Stimulated activated CD4-positive, alpha-beta T cell treated with anti-CD3 and anti-CD28 coated beads, TNF-alpha, amount 100 ng/mL, for 48 hours (primary cell): ENCODE data around the gene FTSJ1.

Experiments
- DNase-seq, 3 donors: peaks; one replicate each; pipeline ENCODE4 v3.0.0-alpha.2; 2020; ENCODE audit warnings: low read depth in 3 of 3

FTSJ1 gene

DNA sequence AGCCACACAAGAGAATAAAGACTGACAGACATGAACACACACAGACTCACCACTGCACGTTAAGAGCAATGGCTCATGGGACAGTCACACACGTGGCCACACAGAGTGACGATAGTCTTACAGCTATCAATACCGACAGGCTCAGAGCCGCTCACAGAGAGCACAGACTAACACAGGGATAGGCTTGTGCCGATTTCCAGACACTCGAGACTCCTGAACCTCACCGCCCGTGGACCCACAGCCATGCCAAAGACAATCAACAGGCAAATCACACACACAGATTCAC, 5.2 kb upstream of the FTSJ1 start:
- DNase-seq, result no peak

DNA sequence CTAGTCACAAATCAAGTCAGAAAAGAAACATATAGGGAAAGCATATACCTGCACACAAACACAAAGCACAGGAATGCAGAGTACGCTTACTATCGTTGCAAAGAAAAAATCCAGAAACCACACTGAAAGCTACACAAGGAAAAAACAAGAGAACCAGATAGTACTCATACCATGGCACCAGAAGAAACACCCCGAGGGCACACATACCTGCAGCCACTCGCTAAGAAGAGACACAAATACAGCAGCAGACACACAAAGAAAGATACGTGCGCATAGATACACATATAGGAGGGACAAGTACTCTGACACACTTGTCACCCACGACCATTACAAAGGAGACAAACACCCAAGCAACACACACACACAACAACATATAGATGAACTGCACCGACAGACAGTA, 4.5 kb upstream of the FTSJ1 start:
- DNase-seq, result no peak

DNA sequence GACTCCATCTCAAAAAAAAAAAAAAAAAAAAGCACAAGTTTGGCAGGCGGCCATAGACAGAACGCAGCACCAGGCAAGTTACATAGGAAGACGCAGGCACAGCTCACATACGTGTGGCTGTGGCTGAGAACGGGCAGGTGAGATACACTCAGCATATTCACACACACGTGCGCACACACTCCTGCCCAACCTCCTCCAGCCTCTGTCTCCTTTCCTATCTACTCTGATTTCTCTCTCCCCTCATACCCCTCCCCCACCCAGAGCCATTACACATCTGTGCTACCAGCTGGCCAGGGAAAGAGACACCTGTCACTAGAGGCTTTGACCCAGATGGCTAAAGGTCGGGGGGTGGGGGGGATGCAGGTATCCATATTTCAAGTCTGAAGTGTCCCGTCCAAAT, 3.8 kb upstream of the FTSJ1 start:
- no peak for DNase-seq

DNA sequence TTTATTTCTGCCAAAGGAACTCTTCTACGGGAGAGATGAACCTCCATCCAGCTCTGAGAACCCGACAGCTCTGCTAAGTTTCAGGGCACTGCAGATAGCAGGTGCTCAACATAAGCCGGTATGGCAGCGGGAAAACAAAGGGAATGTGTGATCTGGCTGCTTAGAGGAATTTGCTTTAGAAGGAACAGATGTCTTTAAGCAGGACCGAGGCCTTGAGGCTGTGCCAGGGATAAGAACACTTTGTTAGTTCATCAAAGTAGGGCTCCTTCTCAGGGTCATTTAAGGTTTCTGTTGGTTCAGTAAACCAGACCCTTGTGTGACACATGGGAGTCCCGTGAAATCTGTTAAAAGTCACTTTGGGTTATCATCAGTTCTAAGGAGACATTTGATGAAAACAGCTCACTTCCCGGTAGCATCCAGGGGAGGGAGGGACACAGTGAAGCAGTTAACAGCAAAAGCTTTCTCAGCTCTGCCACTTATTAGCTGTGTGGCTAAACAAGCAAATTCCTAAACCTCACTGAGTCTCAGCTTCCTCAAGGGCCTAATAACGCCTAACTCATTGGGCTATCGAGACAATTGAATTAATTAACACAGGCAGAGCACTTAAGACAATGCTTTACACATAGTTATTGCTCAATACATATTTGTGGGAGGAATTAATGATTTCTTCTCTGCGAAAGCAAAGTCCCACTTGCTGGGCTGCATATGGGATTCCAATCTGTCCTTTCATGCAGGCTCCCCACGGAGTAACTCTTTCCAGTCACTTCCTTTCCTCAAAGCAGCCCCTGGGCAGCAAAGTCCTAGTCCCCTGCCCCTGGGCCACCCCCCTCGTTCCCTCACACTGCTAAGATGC, 2.9 kb upstream of the FTSJ1 start:
- DNase-seq, result no peak

DNA sequence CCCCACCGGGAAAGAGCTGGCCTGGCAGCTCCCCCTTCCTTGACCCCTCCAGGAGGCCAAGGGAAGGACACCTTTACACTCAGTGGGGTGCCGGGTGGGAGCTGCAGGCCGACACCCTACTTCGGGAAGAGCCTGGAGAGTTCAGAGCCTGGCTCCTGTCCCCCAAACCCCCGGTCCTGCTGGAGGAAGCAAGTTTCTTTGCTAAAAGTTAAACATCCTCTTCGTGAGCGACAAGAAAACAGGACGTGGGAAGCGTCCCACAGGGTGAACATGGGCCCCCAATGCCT, 2.4 kb upstream of the FTSJ1 start:
- no peak for DNase-seq

DNA sequence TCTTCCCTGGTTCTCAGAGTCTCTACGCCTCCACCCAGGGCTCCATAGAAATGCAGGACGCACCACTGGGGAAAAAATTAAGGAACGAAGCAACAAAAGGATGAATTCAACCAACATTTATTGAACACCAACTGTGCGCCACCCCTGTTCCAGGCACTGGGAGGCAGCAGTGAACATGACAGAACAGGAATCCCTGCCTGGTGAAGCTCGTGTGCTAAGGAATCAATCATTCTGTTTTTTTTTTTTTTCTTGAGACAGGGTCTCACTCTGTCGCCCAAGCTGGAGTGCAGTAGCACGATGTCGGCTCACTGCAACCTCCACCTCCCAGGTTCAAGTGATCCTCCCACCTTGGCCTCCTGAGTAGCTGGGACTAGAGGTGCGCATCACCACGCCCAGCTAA, 1.9 kb upstream of the FTSJ1 start:
- DNase-seq, result no peak

DNA sequence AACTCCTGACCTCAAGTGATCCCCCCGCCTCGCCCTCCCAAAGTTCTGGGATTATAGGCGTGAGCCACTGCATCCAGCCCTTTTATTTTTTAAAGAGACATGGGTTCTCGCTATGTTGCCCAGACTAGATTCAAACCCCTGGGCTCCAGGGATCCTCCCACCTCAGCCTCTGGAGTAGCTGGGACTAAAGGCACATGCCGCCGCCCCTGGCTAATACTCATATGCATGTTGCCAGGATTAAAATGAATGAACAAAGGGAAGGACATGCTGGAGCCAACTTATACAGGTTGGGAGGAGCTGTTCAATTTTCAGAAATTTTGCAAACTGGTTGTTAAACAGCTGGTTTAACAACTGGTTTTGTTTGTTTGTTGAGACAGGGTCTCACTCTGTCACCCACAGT, 1.4 kb upstream of the FTSJ1 start:
- no peak for DNase-seq

DNA sequence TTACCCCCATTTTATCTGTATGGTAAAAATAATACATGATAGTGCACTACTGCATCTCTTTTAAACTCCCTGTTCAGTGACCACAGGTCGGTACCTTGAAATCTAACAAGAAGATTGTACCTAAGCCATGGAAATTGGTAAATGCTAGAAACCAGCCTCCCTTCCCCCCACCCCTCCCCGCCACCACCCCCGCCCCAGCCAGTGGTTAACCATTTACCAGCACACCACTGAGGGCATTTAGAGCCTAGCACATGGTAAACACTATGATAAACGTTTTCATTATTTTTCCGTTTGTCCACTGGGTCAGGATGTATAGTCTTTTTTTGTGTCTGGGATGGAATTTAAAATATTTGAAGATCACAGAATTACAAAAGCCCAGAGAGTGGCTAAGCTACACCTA, 703 bp upstream of the FTSJ1 start:
- DNase-seq, result no peak

DNA sequence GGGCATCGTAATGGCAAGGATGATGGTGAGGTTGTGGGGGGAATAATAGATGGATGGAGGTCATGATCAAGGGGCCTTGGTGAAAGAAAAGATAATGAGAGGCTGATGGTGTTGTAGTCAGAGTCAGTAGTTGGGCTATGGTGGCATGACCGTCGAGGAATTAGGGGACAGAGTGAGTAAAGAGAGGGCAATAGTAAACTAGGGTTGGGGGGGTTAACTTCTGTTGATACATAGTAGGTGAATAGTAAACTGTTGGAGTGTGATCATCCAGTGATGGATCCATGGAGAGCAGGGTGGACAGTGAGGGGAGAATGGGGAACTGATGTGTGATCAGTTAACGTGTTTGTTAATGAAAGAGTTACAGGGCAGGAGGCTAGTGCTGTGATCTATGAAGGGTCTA, 920 bp downstream of the FTSJ1 start:
- DNase-seq, result no peak

DNA sequence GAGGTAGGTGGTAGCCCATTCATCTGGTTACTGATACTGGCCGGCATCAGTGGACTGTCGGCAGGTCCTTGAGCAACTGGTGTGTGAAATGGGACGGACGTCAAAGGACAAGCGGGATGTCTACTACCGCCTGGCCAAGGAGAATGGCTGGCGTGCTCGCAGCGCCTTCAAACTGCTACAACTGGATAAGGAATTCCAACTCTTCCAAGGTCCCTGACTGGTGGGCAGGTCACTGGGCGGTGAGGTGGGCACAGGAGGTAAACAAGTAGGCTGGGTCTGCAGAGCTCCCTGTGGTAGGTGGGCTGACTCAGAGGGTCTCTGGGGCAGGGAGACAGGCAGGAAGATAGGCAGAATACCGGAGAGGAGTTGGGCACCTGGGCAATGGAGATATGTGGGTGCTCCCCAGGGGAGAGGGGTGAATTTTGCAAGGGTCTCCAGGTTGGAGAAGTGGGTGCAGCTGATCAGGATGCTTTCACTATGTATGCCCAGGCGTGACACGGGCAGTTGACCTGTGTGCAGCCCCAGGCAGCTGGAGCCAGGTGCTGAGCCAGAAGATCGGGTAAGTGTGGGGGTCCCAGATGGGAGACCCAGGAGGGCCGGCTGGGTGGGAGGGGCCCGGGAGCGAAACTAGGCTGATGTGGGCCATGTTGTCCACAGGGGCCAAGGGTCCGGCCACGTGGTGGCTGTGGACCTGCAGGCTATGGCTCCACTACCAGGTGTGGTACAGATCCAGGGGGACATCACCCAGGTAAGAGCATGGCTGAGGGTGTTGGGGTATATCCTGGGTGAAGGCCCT, 2.2 kb downstream of the FTSJ1 start:
- no peak for DNase-seq

DNA sequence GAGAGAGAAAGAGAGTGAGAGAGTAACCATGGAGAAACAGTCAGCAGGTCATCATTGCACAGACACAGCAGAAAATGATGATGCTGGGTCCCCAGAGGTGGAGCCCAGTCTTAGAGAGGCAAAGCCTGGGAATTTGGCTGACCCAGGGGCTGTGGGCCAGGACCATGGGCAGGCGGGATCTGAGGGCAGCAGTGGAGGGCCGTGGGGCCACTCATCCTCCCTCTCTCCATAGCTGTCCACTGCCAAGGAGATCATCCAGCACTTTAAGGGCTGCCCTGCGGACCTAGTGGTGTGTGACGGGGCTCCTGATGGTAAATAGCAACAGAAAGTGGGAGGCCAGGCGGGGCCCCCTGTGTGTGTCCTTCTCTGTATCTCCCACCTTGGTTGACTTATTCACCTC, 2.8 kb downstream of the FTSJ1 start:
- DNase-seq, result no peak

DNA sequence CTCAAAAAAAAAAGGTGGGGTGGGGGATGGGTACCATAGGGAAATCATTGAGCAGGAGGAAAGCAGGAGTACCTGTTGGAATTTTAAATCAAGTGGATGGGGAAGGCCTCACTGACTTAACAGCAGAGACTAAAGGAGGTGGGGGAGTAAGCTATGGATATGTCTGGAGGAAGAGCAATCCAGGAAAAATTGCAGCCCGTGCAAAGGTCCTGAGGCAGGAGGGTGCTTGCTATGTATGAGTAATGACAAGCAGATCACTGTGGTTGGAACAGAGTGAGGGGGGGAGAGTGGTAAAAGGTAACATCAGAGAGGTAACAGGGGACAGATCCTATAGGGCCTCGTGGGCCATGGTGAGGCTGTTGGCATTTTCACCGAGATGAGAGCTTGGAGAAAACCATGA, 4.1 kb downstream of the FTSJ1 start:
- no peak for DNase-seq

DNA sequence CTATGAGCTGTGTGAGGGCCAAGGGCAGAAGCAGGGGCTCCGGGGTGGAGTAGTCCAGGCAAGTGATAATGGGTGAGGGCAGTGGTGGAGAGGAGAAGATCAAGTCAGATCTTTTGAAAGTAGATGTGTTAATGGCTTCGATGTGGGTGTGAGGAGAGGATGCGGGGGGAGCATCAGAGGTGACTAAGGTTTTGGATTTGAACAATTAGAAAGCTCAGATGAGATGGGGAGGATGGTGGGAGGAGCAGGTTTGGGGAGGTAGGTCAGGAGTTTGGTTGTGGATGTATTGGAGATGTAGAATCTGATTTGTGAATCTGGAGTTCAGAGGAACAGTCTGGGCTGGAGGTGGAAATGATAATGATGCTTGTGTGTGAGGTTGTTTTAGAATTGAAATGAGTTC, 4.6 kb downstream of the FTSJ1 start:
- DNase-seq, result no peak

DNA sequence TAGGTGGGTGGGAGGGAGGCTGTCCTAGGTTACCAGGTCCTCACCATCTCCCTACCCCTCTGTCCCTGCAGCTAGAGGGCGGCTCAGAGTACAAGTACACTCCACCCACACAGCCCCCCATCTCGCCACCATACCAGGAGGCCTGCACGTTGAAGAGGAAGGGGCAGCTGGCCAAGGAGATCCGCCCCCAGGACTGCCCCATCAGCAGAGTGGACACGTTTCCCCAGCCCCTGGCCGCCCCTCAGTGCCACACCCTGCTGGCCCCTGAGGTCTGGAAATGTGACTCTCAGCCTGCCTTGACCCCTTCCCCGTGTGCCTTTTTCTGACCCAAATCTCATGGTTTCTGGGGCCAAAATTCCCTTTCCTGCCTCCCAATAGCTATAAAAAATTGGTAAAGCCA, 6.5 kb downstream of the FTSJ1 start:
- no peak for DNase-seq

DNA sequence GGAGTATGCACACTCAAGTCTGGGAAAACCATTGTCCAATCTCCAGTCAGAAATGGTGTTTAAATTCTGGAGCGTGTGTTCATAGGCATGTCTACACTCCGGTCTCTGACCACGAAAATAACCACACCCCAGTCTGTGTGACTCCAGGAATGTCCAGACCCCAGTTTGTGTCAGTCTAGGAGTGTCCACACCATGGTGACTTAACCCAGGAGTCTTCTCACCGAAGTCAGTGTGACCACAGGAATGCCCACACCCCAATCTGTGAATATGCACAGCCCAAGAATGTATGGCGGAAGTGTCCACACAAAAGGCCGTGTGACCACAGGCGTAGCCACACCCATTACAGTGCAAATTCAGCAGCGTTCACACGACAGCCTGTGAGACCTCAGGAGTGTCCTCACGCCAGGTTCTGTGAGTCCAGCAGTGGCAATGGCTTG, 11.4 kb downstream of the FTSJ1 start:
- no peak for DNase-seq

DNA sequence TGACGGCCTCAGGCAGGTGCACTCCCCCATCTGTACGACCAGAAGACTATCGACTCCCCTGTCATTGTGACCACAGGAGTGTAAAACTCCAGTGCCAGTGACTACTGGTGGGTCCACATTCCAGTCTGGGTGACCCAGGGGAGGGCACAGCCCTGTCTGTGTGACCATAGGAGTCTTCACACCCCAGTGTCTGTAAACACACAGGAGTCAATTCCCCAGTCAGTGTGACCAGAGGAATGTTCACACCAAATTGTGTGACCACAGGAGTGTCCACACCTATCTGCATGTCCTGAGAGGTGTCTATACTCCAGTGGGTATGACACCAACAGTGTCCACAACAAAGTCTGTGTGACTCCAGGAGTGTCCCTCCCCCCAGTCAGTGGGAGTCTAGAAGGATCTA, 12.0 kb downstream of the FTSJ1 start:
- no peak for DNase-seq

DNA sequence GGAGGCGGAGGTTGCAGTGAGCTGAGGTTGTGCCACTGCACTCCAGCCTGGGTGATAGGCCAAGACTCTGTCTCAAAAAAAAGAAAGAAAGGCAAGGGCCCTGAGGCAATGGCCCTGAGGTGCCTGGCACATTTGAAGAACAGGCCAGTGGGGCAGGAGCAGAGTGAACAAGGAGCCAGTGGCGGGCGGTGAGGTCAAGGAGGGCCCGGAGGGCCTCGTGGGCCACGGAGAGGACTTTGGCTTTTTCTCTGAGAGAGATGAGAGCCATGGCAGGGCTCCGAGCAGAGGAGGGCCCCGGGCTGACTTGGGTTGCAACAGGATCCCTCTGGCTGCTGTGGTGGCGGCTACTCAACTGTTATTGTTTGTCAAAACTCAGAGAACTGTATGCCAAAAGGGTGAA, 13.3 kb downstream of the FTSJ1 start:
- DNase-seq, result no peak

DNA sequence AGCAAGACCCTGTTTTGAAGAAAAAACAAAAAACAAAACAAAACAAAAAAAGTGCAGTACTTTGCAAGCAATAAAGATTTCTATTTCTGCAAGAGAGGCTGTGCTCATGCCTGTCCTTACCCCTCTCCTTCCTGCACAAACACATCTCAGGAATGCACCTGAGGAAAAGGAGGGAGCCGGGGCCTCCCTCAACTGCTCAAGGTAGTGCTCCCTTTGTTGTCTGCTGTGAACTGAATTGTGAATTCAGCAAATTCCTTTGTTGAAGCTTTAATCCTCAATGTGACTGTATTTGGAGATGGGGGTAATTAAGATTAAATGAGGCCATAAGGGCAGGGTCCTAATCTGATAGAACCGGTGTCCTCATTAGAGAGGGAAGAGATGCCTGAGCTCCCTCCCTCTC, 13.9 kb downstream of the FTSJ1 start:
- DNase-seq, result no peak

DNA sequence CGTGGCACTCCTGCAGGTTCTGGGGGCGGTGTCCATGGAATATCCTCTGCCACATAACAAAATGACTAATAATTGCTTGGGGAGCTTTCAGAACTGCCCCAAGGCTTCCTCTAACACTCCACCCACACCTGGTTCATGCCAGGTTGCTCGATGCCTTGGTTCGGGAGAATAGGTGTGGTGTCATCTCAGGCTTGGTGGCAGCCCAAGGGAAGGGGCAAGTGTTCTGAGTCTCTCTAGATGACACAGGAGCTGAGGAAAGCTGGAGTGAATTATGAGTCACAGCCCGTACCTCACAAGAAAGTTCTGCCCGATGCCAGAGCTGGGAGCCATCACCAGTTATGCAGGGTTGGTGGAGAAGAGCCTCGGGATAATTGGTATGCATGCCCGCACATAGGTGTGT, 14.7 kb downstream of the FTSJ1 start:
- DNase-seq, result no peak

DNA sequence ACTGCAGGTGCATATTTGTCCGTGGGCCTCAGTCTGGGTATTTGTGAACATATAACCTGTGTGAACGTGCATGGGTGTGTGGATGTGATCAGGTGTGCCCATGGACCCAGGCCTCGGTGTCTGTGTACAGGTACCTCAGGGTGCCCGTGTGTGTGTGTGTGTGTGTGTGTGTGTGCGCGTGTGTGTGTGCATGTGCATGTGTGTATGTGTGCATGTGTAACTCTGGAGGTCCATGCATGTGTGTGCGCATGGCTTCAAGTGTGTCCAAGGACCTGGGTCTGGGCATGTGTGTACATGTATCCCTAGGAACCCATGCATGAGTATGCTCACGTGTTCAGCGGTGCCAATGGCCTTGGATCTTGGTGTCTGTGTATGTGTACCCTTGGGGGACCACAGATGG, 15.8 kb downstream of the FTSJ1 start:
- no peak for DNase-seq

DNA sequence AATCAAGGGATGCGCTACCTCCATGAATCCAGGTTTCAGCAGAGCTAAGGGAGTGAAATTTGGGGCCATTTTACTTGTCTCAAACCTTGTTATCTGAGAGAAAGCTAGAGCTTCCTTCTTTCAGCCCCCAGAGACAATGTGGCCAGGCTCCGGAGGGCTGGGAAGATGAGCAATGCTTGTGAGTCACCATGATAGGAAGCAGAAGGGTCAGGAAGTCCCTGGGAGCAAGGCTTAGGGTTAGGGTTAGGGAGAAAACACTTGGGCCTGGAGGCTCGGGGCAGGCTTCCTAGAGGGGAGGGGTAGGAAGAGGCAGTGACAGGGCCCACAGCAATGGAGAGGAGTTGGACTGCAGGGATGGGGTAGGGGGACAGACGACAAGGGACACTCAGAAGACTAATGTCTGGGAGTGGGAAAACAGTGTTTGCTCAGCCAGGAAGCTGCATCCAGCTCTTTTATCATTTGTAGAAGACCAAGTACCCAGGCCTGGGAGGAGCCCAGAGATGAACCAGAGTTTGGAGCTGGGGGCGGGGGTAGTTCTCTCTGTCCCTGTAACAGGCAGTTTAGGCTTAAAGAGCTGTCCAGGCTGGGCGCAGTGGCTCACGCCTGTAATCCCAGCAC, 16.4 kb downstream of the FTSJ1 start:
- no peak for DNase-seq

DNA sequence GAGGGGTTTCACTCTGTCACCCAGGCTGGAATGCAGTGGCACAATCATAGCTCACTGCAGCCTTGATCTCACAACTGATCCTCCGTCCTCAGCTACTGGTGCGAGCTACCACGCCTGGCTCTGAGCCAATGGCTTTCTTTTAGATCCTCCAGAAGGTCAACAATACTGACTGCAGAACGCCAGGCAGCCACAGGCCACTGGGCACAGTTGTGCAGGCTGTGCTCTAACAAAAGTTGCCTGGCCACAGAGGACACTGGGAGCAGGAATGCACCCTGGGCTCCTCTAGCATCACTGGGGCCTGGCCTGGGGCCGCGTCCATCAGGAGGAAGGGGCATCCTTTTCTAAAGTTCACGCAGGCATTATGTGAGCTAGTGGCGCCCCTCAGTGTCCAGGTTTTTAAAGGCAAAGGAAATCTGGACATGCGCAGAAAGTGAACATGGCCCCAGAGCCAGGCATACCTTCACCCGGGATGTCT, 17.9 kb downstream of the FTSJ1 start:
- DNase-seq, result no peak

DNA sequence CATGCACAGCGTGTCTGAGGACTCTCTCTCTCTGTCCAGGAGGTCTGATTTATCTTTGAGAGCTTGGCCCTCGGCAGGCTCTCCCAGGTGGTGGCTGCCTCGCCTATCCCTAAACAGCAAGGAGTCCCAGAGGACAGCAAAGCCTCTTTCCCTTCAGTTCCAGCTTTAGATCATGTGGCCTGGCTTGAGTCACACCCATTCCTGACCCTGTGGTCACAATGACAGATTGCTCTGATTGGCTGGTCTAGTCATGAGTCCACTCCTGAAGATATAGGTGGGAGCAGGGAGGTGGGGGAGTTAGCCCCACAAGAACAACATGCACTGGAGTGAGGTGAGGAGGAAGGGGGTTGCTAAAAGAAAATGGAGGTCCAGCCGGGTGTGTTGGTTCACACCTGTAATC, 20.7 kb downstream of the FTSJ1 start:
- DNase-seq, result no peak
